Ishikawa (cell line): ENCODE data around the gene ABCA7.

Experiments used
- CEBPB ChIP-seq: IDR thresholded peaks from 2 replicates; pipeline ENCODE4 v1.6.1; 2012
- CREB1 ChIP-seq: IDR thresholded peaks from 2 replicates; pipeline ENCODE4 v1.6.1; 2012; ENCODE audit warnings: low read depth
- EGR1 ChIP-seq: IDR thresholded peaks from 2 replicates; pipeline ENCODE4 v1.6.1; 2012
- EP300 ChIP-seq: IDR thresholded peaks from 2 replicates; pipeline ENCODE4 v1.6.1; 2012; ENCODE audit warnings: borderline replicate concordance
- FOXM1 ChIP-seq: IDR thresholded peaks from 2 replicates; pipeline ENCODE4 v1.6.1; 2012; ENCODE audit warnings: low read depth, borderline replicate concordance
- MAX ChIP-seq: IDR thresholded peaks from 2 replicates; pipeline ENCODE4 v1.6.1; 2012
- NFIC ChIP-seq: IDR thresholded peaks from 2 replicates; pipeline ENCODE4 v1.6.1; 2012
- RAD21 ChIP-seq: IDR thresholded peaks from 2 replicates; pipeline ENCODE4 v1.6.1; 2012; ENCODE audit warnings: low read depth
- REST ChIP-seq: IDR thresholded peaks from 2 replicates; pipeline ENCODE4 v1.6.1; 2012; ENCODE audit warnings: low read depth, mild to moderate bottlenecking
- TAF1 ChIP-seq: IDR thresholded peaks from 2 replicates; pipeline ENCODE4 v1.6.1; 2012; ENCODE audit warnings: low read depth, mild to moderate bottlenecking
- TCF12 ChIP-seq: IDR thresholded peaks from 2 replicates; pipeline ENCODE4 v1.6.1; 2012; ENCODE audit warnings: low read depth
- TEAD4 ChIP-seq: IDR thresholded peaks from 2 replicates; pipeline ENCODE4 v1.6.1; 2012
- USF1 ChIP-seq: IDR thresholded peaks from 2 replicates; pipeline ENCODE4 v1.6.1; 2012
- YY1 ChIP-seq: IDR thresholded peaks from 2 replicates; pipeline ENCODE4 v1.6.1; 2012; ENCODE audit warnings: low read depth
- ZBTB7A ChIP-seq: IDR thresholded peaks from 2 replicates; pipeline ENCODE4 v1.6.1; 2012; ENCODE audit warnings: low read depth

The ABCA7 gene

GRCh38 chr19:1037621-1038064 is 2.3 kb upstream of the ABCA7 start:
- TF ChIP-seq NFIC (no peak), FOXM1 (no peak), RAD21 (no peak), ZBTB7A (no peak), TAF1 (no peak), USF1 (no peak), TEAD4 (no peak), EP300 (no peak), YY1 (no peak), EGR1 (no peak), CREB1 (no peak), TCF12 (no peak), REST (no peak), MAX (no peak)

GRCh38 chr19:1038978-1039645 is 795 bp upstream of the ABCA7 start:
- TF ChIP-seq EGR1 (no peak), REST (no peak), NFIC (no peak), TAF1 (no peak), CREB1 (no peak), USF1 (no peak), CEBPB (no peak)

- TF ChIP-seq TAF1 (0 out of 2 replicates have a peak, but pooled peaks have one; percentile 4), MAX (peak; percentile 30; the same call in 1 of the 2 replicates), ZBTB7A (peak; percentile 65; the same call in 1 of the 2 replicates), TEAD4 (no peak), EGR1 (no peak)
Measured at GRCh38 chr19:1040476-1041271, 767 bp downstream of the ABCA7 start.

- 0 out of 2 replicates have a peak, but pooled peaks have one; percentile 9 for TF ChIP-seq MAX
- TF ChIP-seq EP300 = no peak
Measured at GRCh38 chr19:1041272-1041834, 1.4 kb downstream of the ABCA7 start.

- TF ChIP-seq CREB1 (peak; percentile 73), ZBTB7A (no peak), MAX (peak; percentile 27; the same call in 1 of the 2 replicates)
Measured at GRCh38 chr19:1041835-1042685, 2.2 kb downstream of the ABCA7 start.
